Neural progenitor cell (in vitro differentiated cells): ENCODE measurements around the gene SERPINA6.

ENCODE experiments used
- EZH2 ChIP-seq: fragments of 200-600 bp; sonication (generic); IDR thresholded peaks from 2 replicates; pipeline ENCODE4 v1.6.1; 2017; ENCODE audit warnings: antibody characterized with exemption, mild to moderate bottlenecking, moderate library complexity
- EZH2phosphoT487 ChIP-seq: fragments of 200-600 bp; sonication (generic); IDR thresholded peaks from 2 replicates; pipeline ENCODE4 v1.6.1; 2017; ENCODE audit warnings: antibody characterized with exemption
- TF ChIP-seq, protein P1 (sequence below): fragments of 200-600 bp; sonication (generic); IDR thresholded peaks from 2 replicates; pipeline ENCODE4 v1.5.1; 2017; ENCODE audit warnings: antibody characterized with exemption, mild to moderate bottlenecking

DNA sequence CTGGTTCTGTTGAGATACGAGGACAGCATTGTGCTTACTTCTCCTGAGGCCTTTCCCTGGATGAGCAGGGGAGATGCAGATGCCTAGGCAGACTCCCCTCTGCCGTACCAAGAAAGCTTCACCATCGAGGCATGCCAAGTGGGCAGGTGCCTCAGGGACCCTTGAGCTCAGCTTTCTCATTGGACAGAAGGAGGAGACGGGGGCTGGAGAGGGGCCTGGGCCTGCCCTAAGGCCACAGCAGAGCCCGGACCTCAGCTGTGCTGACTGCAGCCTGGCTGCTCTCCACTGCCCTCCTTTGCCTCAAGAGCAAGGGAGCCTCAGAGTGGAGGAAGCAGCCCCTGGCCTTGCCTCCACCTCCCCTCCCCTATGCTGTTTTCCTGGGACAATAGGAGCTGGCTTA is 41.8 kb upstream of the SERPINA6 start:
- TF ChIP-seq EZH2phosphoT487 = no peak
- TF ChIP-seq, protein P1, sequence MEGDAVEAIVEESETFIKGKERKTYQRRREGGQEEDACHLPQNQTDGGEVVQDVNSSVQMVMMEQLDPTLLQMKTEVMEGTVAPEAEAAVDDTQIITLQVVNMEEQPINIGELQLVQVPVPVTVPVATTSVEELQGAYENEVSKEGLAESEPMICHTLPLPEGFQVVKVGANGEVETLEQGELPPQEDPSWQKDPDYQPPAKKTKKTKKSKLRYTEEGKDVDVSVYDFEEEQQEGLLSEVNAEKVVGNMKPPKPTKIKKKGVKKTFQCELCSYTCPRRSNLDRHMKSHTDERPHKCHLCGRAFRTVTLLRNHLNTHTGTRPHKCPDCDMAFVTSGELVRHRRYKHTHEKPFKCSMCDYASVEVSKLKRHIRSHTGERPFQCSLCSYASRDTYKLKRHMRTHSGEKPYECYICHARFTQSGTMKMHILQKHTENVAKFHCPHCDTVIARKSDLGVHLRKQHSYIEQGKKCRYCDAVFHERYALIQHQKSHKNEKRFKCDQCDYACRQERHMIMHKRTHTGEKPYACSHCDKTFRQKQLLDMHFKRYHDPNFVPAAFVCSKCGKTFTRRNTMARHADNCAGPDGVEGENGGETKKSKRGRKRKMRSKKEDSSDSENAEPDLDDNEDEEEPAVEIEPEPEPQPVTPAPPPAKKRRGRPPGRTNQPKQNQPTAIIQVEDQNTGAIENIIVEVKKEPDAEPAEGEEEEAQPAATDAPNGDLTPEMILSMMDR = no peak
- no peak for TF ChIP-seq EZH2
